CD14-positive monocyte (primary cell): Measurements from ENCODE around the gene KIF16B. TPM values are rescaled to one million over a fixed set of nuclear protein-coding genes. Genes with fewer than 3 reads are reported as not detected.

Experiments used
- DNase-seq, 3 donors: peaks; one replicate each; pipeline ENCODE4 v3.0.0-alpha.2; 2011 to 2022
- H2AFZ ChIP-seq: 2 replicates; pipeline ENCODE4 v1.6.0; 2012; ENCODE audit warnings: mild to moderate bottlenecking, low read depth, low read length, inconsistent platforms; ENCODE audit not compliant: insufficient read depth, poor library complexity, severe bottlenecking
- H3K27ac ChIP-seq, 2 donors: 1 replicate in 1 of 2; 2 replicates in 1 of 2; pipeline ENCODE4 v1.5.1; 2012 to 2013; ENCODE audit warnings: low read length in 2 of 2, control low read depth in 1 of 2, inconsistent platforms in 1 of 2, low read depth in 1 of 2, mild to moderate bottlenecking in 1 of 2
- H3K27me3 ChIP-seq, 2 donors: one replicate each; pipeline versions ENCODE4 v1.6.0 to v1.6.1; 2011 to 2013; ENCODE audit warnings: low read length in 2 of 2; ENCODE audit not compliant: control insufficient read depth in 2 of 2, insufficient read depth in 2 of 2
- H3K36me3 ChIP-seq, 2 donors: replicated peaks in 1 of 2; 1 replicate in 1 of 2; 2 replicates in 1 of 2; pipeline versions ENCODE4 v1.5.1 to v1.6.1; 2012 to 2013; ENCODE audit warnings: low read length in 2 of 2, control low read depth in 1 of 2, inconsistent platforms in 1 of 2, mild to moderate bottlenecking in 1 of 2; ENCODE audit not compliant: insufficient read depth in 2 of 2, control insufficient read depth in 1 of 2
- H3K4me1 ChIP-seq, 2 donors: 1 replicate in 1 of 2; 2 replicates in 1 of 2; pipeline versions ENCODE4 v1.5.1 to v1.6.1; 2012 to 2013; ENCODE audit warnings: low read length in 2 of 2, control low read depth in 1 of 2, inconsistent platforms in 1 of 2, mild to moderate bottlenecking in 1 of 2, moderate library complexity in 1 of 2; ENCODE audit not compliant: insufficient read depth in 2 of 2, control insufficient read depth in 1 of 2
- H3K4me2 ChIP-seq: replicated peaks from 2 replicates; pipeline ENCODE3; 2012; ENCODE audit warnings: low read length, moderate library complexity, mild to moderate bottlenecking; ENCODE audit not compliant: poor library complexity, severe bottlenecking; ENCODE audit errors: extremely low read depth
- H3K4me3 ChIP-seq, 3 experiments: fragments of 200-600 bp in 1 of 3; sonication (generic) in 1 of 3; replicated peaks in 1 of 3; 1 replicate in 2 of 3; 2 replicates in 1 of 3; pipeline ENCODE4 v1.5.1; 2011 to 2013; ENCODE audit warnings: low read length in 3 of 3, mild to moderate bottlenecking in 3 of 3, control low read depth in 2 of 3, low read depth in 2 of 3, inconsistent platforms in 1 of 3, moderate library complexity in 1 of 3
- H3K79me2 ChIP-seq: 2 replicates; pipeline ENCODE4 v1.6.0; 2012; ENCODE audit warnings: mild to moderate bottlenecking, control low read depth, inconsistent platforms, low read length, moderate library complexity; ENCODE audit not compliant: insufficient read depth
- H3K9ac ChIP-seq: 2 replicates; pipeline ENCODE4 v1.6.0; 2017; ENCODE audit warnings: low read length, mild to moderate bottlenecking; ENCODE audit not compliant: insufficient read depth, poor library complexity, severe bottlenecking
- H3K9me3 ChIP-seq, 2 donors: replicated peaks in 1 of 2; 1 replicate in 1 of 2; 2 replicates in 1 of 2; pipeline versions ENCODE4 v1.5.1 to v1.6.1; 2012 to 2013; ENCODE audit warnings: low read length in 2 of 2, control low read depth in 1 of 2; ENCODE audit not compliant: control insufficient read depth in 1 of 2, insufficient read depth in 1 of 2
- H4K20me1 ChIP-seq: 2 replicates; pipeline ENCODE4 v1.6.0; 2012; ENCODE audit warnings: mild to moderate bottlenecking, low read length, control low read depth, moderate library complexity; ENCODE audit not compliant: insufficient read depth
- H3K27ac Mint-ChIP-seq, 7 donors: one replicate each; pipeline ENCODE4 v1.8.0; 2020; ENCODE audit warnings: mild to moderate bottlenecking in 7 of 7, mixed read lengths in 7 of 7, moderate library complexity in 6 of 7, inconsistent platforms in 2 of 7
- H3K27me3 Mint-ChIP-seq, 3 donors: one replicate each; pipeline ENCODE4 v1.8.0; 2021 to 2022; ENCODE audit warnings: low read depth in 3 of 3, mild to moderate bottlenecking in 3 of 3, mixed read lengths in 3 of 3, moderate library complexity in 3 of 3, inconsistent platforms in 1 of 3
- H3K36me3 Mint-ChIP-seq, 2 donors: one replicate each; pipeline ENCODE4 v1.8.0; 2020; ENCODE audit warnings: mixed read lengths in 2 of 2, inconsistent platforms in 1 of 2, mild to moderate bottlenecking in 1 of 2
- H3K4me1 Mint-ChIP-seq: one replicate; pipeline ENCODE4 v1.8.0; 2020; ENCODE audit warnings: mild to moderate bottlenecking, mixed read lengths
- H3K4me3 Mint-ChIP-seq, 2 donors: one replicate each; pipeline ENCODE4 v1.8.0; 2020; ENCODE audit warnings: mild to moderate bottlenecking in 2 of 2, mixed read lengths in 2 of 2, moderate library complexity in 1 of 2
- H3K9me3 Mint-ChIP-seq, 7 donors: one replicate each; pipeline ENCODE4 v1.8.0; 2020 to 2022; ENCODE audit warnings: mixed read lengths in 7 of 7, mild to moderate bottlenecking in 6 of 7, moderate library complexity in 6 of 7, inconsistent platforms in 2 of 7
- WGBS: methylation state at CpG from one replicate; pipeline ENCODE4 v1.1.5; 2013; ENCODE audit warnings: missing lambda C conversion rate; ENCODE audit not compliant: insufficient coverage; 5-methylcytosine and 5-hydroxymethylcytosine counted together
- intact Hi-C, 2 donors: fragments of 100-400 bp; cut with micrococcal nuclease; formaldehyde crosslinking; loops; one replicate each; pipeline versions ENCODE4 v1.15.0 to v1.15.1; 2023
- polyA plus RNA-seq, 3 donors: library from polyadenylated mRNA; depleted of rRNA in 1 of 3; unstranded in 2 of 3; stranded (reverse) in 1 of 3; fragments of 300-500 nt in 2 of 3; fragments of >200 nt in 1 of 3; fragmentation: Illumina TruSeq in 2 of 3; gene quantifications; 1 replicate in 2 of 3; 2 replicates in 1 of 3; pipeline ENCODE4 v1.2.3, GENCODE V29; 2012 to 2021
- TF ChIP-seq, protein P1 (sequence below): fragments of 200-600 bp; IDR thresholded peaks from one replicate; pipeline ENCODE4 v1.8.0; 2022; ENCODE audit warnings: antibody characterized with exemption, mild to moderate bottlenecking

KIF16B gene
- polyA plus RNA-seq, 3 donors = 0.89 to 2.9 (median 2.8) TPM

DNA sequence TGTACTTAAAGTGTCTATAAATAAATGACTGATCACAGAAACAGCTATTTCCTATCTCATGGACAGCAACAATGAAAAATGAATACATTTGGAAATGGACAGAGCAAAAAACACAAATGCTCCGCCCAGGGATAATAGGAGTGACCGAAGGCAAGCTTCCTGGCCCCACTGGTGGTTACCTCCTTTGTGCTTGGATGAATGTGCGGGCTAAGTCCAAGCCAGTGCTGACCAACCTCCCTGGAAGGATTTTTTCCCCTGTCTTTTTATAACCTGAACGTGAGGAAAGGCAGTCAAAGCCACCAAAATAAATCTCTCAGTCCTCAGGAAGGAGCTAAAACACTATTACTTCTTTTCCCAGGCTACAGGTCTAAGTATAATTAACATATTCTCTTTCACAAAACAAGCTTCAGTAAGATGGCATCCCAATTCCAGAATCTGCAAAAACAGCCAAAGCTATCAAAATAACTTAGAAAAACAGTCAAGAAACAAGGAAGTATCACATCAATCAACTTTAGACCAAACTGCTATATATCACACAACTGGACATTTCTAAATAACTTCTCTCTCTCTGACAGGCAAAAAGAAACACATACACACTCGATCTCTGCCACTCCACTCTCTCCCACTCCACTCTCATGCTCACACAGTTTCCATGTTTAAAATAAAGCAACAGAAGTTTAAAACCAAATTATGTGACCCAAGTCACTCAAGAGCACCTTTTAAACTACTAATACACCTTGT is 10.0 kb downstream of the KIF16B start:
- H2AFZ ChIP-seq = no peak overlapping the region
- Mint-ChIP-seq H3K27ac (no peak overlapping the region), H3K9me3 (peaks cover 0 to 4% (median 0%) of the 10 kb centered on the region in 7 donors), H3K4me1 (peaks cover 1% of the 10 kb centered on the region), H3K4me3 (no peak overlapping the region), H3K36me3 (no peaks in the 10 kb centered on the region), H3K27me3 (no peaks in the 10 kb centered on the region)
- TF ChIP-seq, protein P1, sequence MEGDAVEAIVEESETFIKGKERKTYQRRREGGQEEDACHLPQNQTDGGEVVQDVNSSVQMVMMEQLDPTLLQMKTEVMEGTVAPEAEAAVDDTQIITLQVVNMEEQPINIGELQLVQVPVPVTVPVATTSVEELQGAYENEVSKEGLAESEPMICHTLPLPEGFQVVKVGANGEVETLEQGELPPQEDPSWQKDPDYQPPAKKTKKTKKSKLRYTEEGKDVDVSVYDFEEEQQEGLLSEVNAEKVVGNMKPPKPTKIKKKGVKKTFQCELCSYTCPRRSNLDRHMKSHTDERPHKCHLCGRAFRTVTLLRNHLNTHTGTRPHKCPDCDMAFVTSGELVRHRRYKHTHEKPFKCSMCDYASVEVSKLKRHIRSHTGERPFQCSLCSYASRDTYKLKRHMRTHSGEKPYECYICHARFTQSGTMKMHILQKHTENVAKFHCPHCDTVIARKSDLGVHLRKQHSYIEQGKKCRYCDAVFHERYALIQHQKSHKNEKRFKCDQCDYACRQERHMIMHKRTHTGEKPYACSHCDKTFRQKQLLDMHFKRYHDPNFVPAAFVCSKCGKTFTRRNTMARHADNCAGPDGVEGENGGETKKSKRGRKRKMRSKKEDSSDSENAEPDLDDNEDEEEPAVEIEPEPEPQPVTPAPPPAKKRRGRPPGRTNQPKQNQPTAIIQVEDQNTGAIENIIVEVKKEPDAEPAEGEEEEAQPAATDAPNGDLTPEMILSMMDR = no peak
- 86% methylated on average over 3 of the region's 5 CpGs for WGBS
- no peaks in the 10 kb centered on the region for H3K9me3 ChIP-seq
- no peak overlapping the region for H3K9ac ChIP-seq
- no peak for DNase-seq
- no peaks in the 10 kb centered on the region for H3K79me2 ChIP-seq
- no peaks in the 10 kb centered on the region for H4K20me1 ChIP-seq
- H3K4me2 ChIP-seq = no peak overlapping the region
- H3K27me3 ChIP-seq = no peaks in the 10 kb centered on the region
- no peaks in the 10 kb centered on the region for H3K36me3 ChIP-seq
- H3K4me1 ChIP-seq = no peaks in the 10 kb centered on the region
- intact Hi-C loops = no loop called here
- no peak overlapping the region for H3K4me3 ChIP-seq
- H3K27ac ChIP-seq = no peak overlapping the region

DNA sequence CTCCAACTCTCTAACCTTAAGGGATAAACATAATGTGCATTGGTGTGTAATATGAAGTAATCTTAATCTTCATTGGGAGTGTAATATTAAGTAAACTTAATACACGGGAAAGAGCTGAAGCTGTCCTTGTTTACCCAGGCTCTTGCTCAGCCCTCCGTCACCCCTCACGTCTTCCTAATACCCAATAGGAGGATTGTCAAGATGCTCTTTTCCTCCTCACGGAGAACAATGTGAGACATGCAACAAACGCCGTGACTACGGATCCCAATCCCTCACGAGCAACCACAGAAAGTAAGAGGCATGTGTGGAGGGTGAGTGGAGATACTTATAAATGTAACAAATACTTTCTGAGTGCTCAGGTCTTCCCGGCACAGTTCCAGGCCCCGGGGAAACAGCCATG is 11.0 kb downstream of the KIF16B start:
- Histone ChIP-seq H3K9me3 (no peaks in the 10 kb centered on the region), H4K20me1 (no peaks in the 10 kb centered on the region), H3K4me3 (no peak overlapping the region), H3K27ac (no peak overlapping the region), H3K9ac (no peak overlapping the region), H3K4me2 (no peak overlapping the region), H3K36me3 (no peaks in the 10 kb centered on the region), H3K27me3 (no peaks in the 10 kb centered on the region), H2AFZ (no peak overlapping the region), H3K4me1 (no peaks in the 10 kb centered on the region), H3K79me2 (no peaks in the 10 kb centered on the region)
- WGBS = no CpG with 5 or more reads among the region's 10 CpGs
- no peaks in the 10 kb centered on the region for H3K27me3 Mint-ChIP-seq
- peaks cover 0 to 4% (median 0%) of the 10 kb centered on the region in 7 donors for H3K9me3 Mint-ChIP-seq
- intact Hi-C loops = no loop called here
- DNase-seq = no peak
- peaks cover 1% of the 10 kb centered on the region for H3K4me1 Mint-ChIP-seq
- TF ChIP-seq, protein P1 = no peak
- H3K27ac Mint-ChIP-seq = no peak overlapping the region
- H3K4me3 Mint-ChIP-seq = no peak overlapping the region
- no peaks in the 10 kb centered on the region for H3K36me3 Mint-ChIP-seq
